Measurements from ENCODE around the gene PRXL2A.

The PRXL2A gene

GRCh38 chr10:80444646-80445319 is 36.4 kb downstream of the PRXL2A start:
- no peak overlapping the region for H3K27ac ChIP-seq (ENCODE audit: extremely low read depth, low read depth, low read length)
- H3K9me3 ChIP-seq (ENCODE audit: control insufficient read depth, insufficient read depth, low read depth, low read length), result no peaks in the 10 kb centered on the region
- POLR2A ChIA-PET, result interaction anchor here (0.6 to 0.8 kb wide), 2 partner anchors 8 to 60 kb away, joined by 5 to 6 read pairs; no protein-coding TSS in a partner anchor
- H3K36me3 ChIP-seq (ENCODE audit: control insufficient read depth in 2 of 2, insufficient read depth in 1 of 2, low read length in 2 of 2), result no peaks in the 10 kb centered on the region
- CTCF ChIA-PET, result interaction anchor here (0.5 to 2.8 kb wide), 52 partner anchors 8 to 735 kb away, joined by 3 to 75 read pairs (median 4); no protein-coding TSS in a partner anchor
- H3K4me3 ChIP-seq (ENCODE audit: low read depth, low read length), result no peak overlapping the region
- no peaks in the 10 kb centered on the region for H3K4me1 ChIP-seq (ENCODE audit: control insufficient read depth, insufficient read depth, low read length)
- peak; percentile 65 for TF ChIP-seq ZNF398 (tag by site-specific recombination; IDR thresholded peaks at IDR 0.05)
- no peak for TF ChIP-seq TCF7L2 (IDR thresholded peaks at IDR 0.05; ENCODE audit: borderline replicate concordance, low read depth, low read length)
- TF ChIP-seq ZNF830 (tag by site-specific recombination; IDR thresholded peaks at IDR 0.05; ENCODE audit: low read depth), result no peak
- no peak; the same call in 1 of the 2 replicates for TF ChIP-seq KLF9 (tag by site-specific recombination; IDR thresholded peaks at IDR 0.05; ENCODE audit: low read depth)
- peak; percentile 90 for TF ChIP-seq CTCF (tag by site-specific recombination; IDR thresholded peaks at IDR 0.05)
- no peak for TF ChIP-seq MYNN (tag by site-specific recombination; IDR thresholded peaks at IDR 0.05; ENCODE audit: borderline replicate concordance)
- no peak for TF ChIP-seq ZNF510 (tag by site-specific recombination; IDR thresholded peaks at IDR 0.05; ENCODE audit: insufficient replicate concordance)
- 0 out of 2 replicates have a peak, but pooled peaks have one; percentile 37 for TF ChIP-seq ZNF324 (tag by site-specific recombination; IDR thresholded peaks at IDR 0.05)
- TF ChIP-seq ZSCAN4 (tag by site-specific recombination; IDR thresholded peaks at IDR 0.05), result peak; percentile 86
- TF ChIP-seq ZNF677 (tag by site-specific recombination; IDR thresholded peaks at IDR 0.05), result no peak
- TF ChIP-seq RBAK (tag by site-specific recombination; IDR thresholded peaks at IDR 0.05), result no peak
- TF ChIP-seq ZNF843 (tag by site-specific recombination; IDR thresholded peaks at IDR 0.05), result no peak
- peak; percentile 42; the same call in 1 of the 2 replicates for TF ChIP-seq KLF16 (tag by site-specific recombination; IDR thresholded peaks at IDR 0.05)
- no peak for TF ChIP-seq ZNF529 (tag by site-specific recombination; IDR thresholded peaks at IDR 0.05; ENCODE audit: insufficient replicate concordance)
- no peak for TF ChIP-seq ZSCAN5A (tag by site-specific recombination; IDR thresholded peaks at IDR 0.05)
- no peak for TF ChIP-seq ZNF621 (tag by site-specific recombination; IDR thresholded peaks at IDR 0.05)
- TF ChIP-seq ZNF366 (tag by site-specific recombination; conservative IDR thresholded peaks at IDR 0.05), result 0 out of 2 replicates have a peak, but pooled peaks have one; percentile 38
- no peak for TF ChIP-seq ZBTB1 (tag by site-specific recombination; IDR thresholded peaks at IDR 0.05)
- 0 out of 2 replicates have a peak, but pooled peaks have one; percentile 42 for TF ChIP-seq KLF17 (tag by site-specific recombination; IDR thresholded peaks at IDR 0.05)
- TF ChIP-seq ZNF707 (tag by site-specific recombination; IDR thresholded peaks at IDR 0.05), result no peak
- peak; percentile 22; the same call in 1 of the 2 replicates for TF ChIP-seq PRDM1 (tag by site-specific recombination; IDR thresholded peaks at IDR 0.05)
- TF ChIP-seq HOXD13 (CRISPR knock-in tag; IDR thresholded peaks at IDR 0.05; ENCODE audit: borderline replicate concordance), result no peak
- peak; percentile 99 for TF ChIP-seq ZNF654 (tag by site-specific recombination; IDR thresholded peaks at IDR 0.05; ENCODE audit: low read depth)
- TF ChIP-seq BCL6B (tag by site-specific recombination; IDR thresholded peaks at IDR 0.05), result no peak
- TF ChIP-seq ZNF701 (tag by site-specific recombination; IDR thresholded peaks at IDR 0.05), result no peak
- peak; percentile 67; the same call in 1 of the 2 replicates for TF ChIP-seq ZNF2 (tag by site-specific recombination; IDR thresholded peaks at IDR 0.05)
- 0 out of 2 replicates have a peak, but pooled peaks have one; percentile 56 for TF ChIP-seq ZNF561 (tag by site-specific recombination; IDR thresholded peaks at IDR 0.05; ENCODE audit: borderline replicate concordance)
- peak; percentile 11; the same call in 1 of the 2 replicates for TF ChIP-seq ZXDB (tag by site-specific recombination; IDR thresholded peaks at IDR 0.05)
- TF ChIP-seq ZNF404 (tag by site-specific recombination; IDR thresholded peaks at IDR 0.05), result no peak
- TF ChIP-seq ZSCAN30 (tag by site-specific recombination; IDR thresholded peaks at IDR 0.05), result peak; percentile 82; the same call in 1 of the 2 replicates
